Measurements from ENCODE around the gene FBXL15. TPM values are rescaled to one million over a fixed set of nuclear protein-coding genes. Genes with fewer than 3 reads are reported as not detected.
A peak's percentile ranks its signal among the peaks of the same experiment; 100 is the strongest.

Gene FBXL15
- total RNA-seq, 1 donor from 2014 or later, result 23.4 TPM

GRCh38 chr10:102407425-102408130 lies 13.1 kb upstream of the FBXL15 start:
- H3K36me3 Mint-ChIP-seq (ENCODE audit: unreplicated experiment), result no peaks in the 10 kb centered on the region
- peaks cover 32% of the 10 kb centered on the region for H3K4me1 Mint-ChIP-seq (ENCODE audit: low read depth, unreplicated experiment)
- peaks cover 19% of the 10 kb centered on the region for H3K27me3 Mint-ChIP-seq (ENCODE audit: unreplicated experiment)
- H3K4me3 Mint-ChIP-seq (ENCODE audit: unreplicated experiment), result peak overlapping the region; percentile 82
- DNase-seq, result no peak
- H3K27ac Mint-ChIP-seq (ENCODE audit: unreplicated experiment), result peak overlapping the region; percentile 43
- H3K9me3 Mint-ChIP-seq (ENCODE audit: unreplicated experiment), result peaks cover 11% of the 10 kb centered on the region
- TF ChIP-seq CTCF (IDR thresholded peaks at IDR 0.05; ENCODE audit: partially characterized antibody, unreplicated experiment), result no peak

GRCh38 chr10:102408131-102408727 lies 12.4 kb upstream of the FBXL15 start:
- TF ChIP-seq CTCF (IDR thresholded peaks at IDR 0.05; ENCODE audit: partially characterized antibody, unreplicated experiment), result no peak
- peak overlapping the region; percentile 82 for H3K4me3 Mint-ChIP-seq (ENCODE audit: unreplicated experiment)
- DNase-seq, result no peak
- peaks cover 13% of the 10 kb centered on the region for H3K9me3 Mint-ChIP-seq (ENCODE audit: unreplicated experiment)
- H3K4me1 Mint-ChIP-seq (ENCODE audit: low read depth, unreplicated experiment), result peaks cover 38% of the 10 kb centered on the region
- H3K27me3 Mint-ChIP-seq (ENCODE audit: unreplicated experiment), result peaks cover 21% of the 10 kb centered on the region
- H3K36me3 Mint-ChIP-seq (ENCODE audit: unreplicated experiment), result no peaks in the 10 kb centered on the region
- peak overlapping the region; percentile 59 for H3K27ac Mint-ChIP-seq (ENCODE audit: unreplicated experiment)

- peak overlapping the region; percentile 92 for H3K4me3 Mint-ChIP-seq (ENCODE audit: unreplicated experiment)
- TF ChIP-seq CTCF (IDR thresholded peaks at IDR 0.05; ENCODE audit: partially characterized antibody, unreplicated experiment), result no peak
- no peaks in the 10 kb centered on the region for H3K36me3 Mint-ChIP-seq (ENCODE audit: unreplicated experiment)
- H3K27ac Mint-ChIP-seq (ENCODE audit: unreplicated experiment), result peak overlapping the region; percentile 96
- peaks cover 21% of the 10 kb centered on the region for H3K27me3 Mint-ChIP-seq (ENCODE audit: unreplicated experiment)
- peaks cover 13% of the 10 kb centered on the region for H3K9me3 Mint-ChIP-seq (ENCODE audit: unreplicated experiment)
- peak; percentile 71 for DNase-seq
- H3K4me1 Mint-ChIP-seq (ENCODE audit: low read depth, unreplicated experiment), result peaks cover 42% of the 10 kb centered on the region
Observed at GRCh38 chr10:102408728-102409603, 11.7 kb upstream of the FBXL15 start.

- peak overlapping the region; percentile 96 for H3K27ac Mint-ChIP-seq (ENCODE audit: unreplicated experiment)
- no peak for DNase-seq
- no peaks in the 10 kb centered on the region for H3K36me3 Mint-ChIP-seq (ENCODE audit: unreplicated experiment)
- peaks cover 46% of the 10 kb centered on the region for H3K4me1 Mint-ChIP-seq (ENCODE audit: low read depth, unreplicated experiment)
- H3K9me3 Mint-ChIP-seq (ENCODE audit: unreplicated experiment), result peaks cover 13% of the 10 kb centered on the region
- no peak for TF ChIP-seq CTCF (IDR thresholded peaks at IDR 0.05; ENCODE audit: partially characterized antibody, unreplicated experiment)
- peaks cover 21% of the 10 kb centered on the region for H3K27me3 Mint-ChIP-seq (ENCODE audit: unreplicated experiment)
- H3K4me3 Mint-ChIP-seq (ENCODE audit: unreplicated experiment), result peak overlapping the region; percentile 92
Observed at GRCh38 chr10:102409604-102410428, 10.8 kb upstream of the FBXL15 start.
